Endometrium (tissue), 2 donors: Measurements from ENCODE around the gene ARHGAP28.
A peak's percentile ranks its signal among the peaks of the same experiment; 100 is the strongest.
"Not testable (repeated sequence)": the region's sequence is repeated elsewhere in the genome, so short reads cannot be mapped to it uniquely, and the experiment has no call there.

Experiments
- FAIRE-seq: peaks from 2 replicates; lab custom pipeline; 2012; peaks lifted over from hg19 to GRCh38; lab: Jason Lieb, UNC
- donor health status: control.
- donor health status: control.

ARHGAP28 gene

DNA sequence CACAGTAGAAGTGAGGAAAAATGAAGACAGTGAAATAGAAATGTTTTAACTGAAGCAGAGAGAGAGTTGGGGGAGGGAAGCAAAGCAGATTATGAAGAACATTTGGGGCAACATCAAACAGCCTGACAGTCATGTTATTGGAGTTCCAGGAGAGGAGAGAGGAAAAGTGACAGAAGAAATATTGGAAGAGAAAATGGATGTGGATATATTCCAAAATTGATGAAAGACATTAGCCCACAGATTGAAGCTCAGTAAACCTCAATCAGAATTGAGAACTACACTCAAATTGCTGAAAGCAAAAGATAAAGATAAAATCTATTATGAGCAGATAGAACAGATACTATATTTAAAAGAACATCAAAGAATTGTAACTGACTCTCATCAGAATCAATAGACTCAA lies 90.8 kb downstream of the ARHGAP28 start:
- no peak for FAIRE-seq

DNA sequence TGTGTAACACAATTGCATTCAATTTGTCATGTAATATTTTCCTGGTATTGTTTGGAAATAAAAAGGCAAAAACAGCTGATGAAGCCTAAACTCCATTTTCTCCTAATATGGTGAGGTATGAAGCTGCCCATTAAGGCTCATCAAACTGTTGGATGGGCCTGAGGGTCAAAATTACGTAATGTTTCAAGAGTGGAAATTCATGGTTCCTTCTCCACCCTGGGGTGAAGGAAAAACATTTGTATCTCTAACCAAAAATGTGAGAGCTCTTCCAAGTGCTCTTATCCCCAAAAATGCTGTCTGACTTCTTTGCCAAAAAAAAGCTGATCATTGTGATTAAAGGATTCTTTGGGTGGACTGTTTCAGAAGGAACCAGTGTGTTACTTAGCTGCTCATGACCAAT lies 91.8 kb downstream of the ARHGAP28 start:
- no peak for FAIRE-seq

DNA sequence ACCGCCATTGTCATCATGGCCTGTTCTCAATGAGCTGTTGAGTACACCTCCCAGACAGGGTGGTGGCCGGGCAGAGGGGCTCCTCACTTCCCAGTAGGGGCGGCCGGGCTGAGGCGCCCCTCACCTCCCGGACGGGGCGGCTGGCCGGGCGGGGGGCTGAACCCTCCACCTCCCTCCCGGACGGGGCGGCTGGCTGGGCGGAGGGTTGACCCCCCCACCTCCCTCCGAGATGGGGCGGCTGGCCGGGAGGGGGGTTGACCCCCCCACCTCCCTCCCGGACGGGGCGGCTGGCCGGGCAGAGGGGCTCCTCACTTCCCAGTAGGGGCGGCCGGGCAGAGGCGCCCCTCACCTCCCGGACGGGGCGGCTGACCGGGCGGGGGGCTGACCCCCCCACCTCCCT lies 97.6 kb downstream of the ARHGAP28 start:
- not testable (repeated sequence) for FAIRE-seq

DNA sequence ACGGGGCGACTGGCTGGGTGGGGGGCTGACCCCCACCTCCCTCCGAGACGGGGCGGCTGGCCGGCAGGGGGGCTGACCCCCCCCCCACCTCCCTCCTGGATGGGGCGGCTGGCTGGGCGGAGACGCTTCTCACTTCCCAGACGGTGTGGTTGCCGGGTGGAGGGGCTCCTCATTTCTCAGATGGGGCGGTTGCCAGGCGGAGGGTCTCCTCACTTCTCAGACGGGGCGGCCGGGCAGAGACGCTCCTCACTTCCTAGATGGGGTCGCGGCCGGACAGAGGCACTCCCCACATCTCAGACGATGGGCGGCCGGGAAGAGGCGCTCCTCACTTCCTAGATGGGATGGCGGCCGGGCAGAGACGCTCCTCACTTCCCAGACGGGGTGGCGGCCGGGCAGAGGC lies 98.0 kb downstream of the ARHGAP28 start:
- FAIRE-seq = not testable (repeated sequence)

DNA sequence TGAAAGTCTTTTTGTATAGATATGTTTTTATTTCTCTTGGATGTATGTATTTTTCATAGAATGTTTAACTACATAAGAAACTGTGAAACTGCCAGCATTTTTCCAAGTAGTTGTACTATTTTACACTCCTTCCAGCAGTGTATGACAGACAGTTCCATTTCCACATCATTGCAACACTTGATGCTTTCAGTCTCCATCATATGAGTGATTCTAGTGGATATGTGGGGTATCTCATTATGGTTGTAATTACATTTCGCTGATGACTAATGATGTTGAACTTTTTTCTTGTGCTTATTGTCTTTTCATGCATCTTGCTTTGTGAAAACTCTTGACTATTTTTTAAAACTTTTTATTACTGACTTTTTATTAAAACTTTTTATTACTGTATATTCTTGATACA lies 101.4 kb downstream of the ARHGAP28 start:
- peak; percentile 43 for FAIRE-seq

DNA sequence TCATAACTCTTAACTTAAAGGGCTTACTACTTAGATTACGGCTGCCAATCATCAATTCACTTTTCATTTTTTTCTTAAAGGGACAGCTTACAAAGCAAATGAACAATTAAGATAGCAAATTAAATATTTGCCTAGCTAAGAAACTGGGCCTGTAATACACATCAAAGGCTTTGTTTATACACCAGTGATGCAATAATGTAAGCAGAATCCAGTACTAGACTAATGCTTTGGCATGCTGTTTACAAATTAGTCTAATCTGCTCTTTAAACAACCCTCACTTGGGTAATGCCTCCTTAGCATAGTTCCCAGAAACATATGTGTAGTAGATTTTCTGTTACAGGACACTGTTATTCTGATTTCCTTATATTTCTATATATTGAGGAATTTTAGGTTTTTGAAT lies 105.8 kb downstream of the ARHGAP28 start:
- peak; percentile 72 for FAIRE-seq

DNA sequence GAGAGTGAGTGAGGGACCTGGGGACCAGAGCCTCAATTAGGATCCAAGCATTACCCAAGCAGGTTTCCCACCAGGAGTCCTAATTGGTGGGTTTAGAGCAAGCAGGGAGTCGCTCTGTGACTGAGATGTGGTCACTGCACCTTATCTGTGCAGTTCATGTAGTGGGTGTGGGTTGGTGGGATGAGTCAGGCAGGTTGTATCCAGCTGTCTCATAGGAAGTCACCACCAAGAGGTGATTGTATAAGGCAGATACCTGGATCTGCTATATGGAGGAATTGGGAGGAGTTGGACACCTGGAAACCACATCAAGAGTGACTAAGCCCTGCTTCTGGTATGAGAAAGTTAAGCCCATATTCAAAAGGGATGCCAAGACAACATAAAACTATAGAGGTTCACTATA lies 106.8 kb downstream of the ARHGAP28 start:
- FAIRE-seq = no peak

DNA sequence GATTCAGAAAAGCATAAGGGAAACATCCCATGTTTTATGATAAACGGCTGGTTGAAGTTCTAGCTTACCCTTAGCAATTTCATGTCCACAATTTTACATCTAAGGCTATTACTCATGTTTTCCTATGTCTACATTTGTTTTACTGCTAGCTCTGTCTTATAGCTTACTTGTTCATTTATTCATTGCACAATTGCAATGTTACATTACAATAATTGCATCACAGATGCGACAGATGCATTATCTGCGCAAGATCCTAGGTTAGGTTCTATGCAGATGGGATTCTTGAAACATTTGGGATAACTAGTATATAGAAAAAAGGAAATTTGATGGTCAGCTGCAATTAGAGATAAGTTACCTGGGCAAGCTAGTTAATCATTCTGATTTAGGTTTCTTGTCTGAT lies 108.4 kb downstream of the ARHGAP28 start:
- no peak for FAIRE-seq

DNA sequence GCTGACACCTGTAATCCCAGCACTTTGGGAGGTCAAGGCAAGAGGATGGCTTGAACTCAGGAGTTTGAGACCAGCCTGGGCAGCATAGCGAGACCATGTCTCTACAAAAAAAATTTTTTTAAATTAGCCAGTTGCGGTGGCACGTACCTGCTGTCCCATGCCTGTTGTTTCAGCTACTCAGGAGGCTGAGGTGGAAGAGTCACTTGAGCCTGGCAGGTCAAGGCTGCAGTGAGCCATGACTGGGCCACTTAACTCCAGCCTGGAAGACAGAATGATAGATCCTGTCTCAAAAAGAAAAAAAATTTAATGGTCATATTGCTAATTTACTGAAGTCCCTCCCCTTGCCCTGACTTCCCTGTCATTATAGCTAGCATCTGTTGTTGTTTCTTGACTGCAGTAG lies 112.6 kb downstream of the ARHGAP28 start:
- no peak for FAIRE-seq

DNA sequence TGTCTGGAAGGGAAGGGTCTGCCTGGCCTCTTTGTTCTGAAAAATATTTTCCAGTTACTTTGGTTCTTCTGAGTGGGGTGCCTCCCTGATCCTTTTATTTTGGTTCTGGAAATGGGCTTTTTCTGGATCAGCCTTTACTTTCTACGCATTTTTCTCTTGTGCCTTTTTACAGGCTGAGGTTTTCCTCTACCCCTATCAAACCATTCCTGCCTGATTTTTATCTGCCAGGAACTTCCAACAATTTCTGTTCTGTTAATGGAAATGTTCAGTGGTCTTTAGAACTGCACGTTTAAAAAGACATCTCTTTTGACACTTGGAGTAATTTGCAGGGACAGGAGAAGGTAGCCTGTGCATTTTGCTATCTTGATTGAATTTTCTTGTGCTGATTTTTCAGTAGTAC lies 113.8 kb downstream of the ARHGAP28 start:
- FAIRE-seq = no peak

DNA sequence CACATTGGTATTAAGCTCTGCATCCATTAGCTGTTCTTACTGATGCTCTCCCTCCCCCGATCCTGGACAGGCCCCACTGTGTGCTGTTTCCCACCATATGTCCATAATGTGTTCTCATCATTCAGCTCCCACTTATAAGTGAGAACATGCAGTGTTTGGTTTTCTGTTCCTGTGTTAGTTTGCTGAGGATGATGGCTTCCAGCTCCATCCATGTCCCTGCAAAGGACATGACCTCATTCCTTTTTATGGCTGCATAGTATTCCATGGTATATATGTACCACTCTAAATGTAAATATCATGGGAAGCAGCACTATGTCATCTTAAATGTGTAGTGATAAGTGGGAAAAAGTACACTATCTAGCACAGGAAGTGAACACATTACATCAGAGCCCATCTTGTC lies 116.0 kb downstream of the ARHGAP28 start:
- not testable (repeated sequence) for FAIRE-seq

DNA sequence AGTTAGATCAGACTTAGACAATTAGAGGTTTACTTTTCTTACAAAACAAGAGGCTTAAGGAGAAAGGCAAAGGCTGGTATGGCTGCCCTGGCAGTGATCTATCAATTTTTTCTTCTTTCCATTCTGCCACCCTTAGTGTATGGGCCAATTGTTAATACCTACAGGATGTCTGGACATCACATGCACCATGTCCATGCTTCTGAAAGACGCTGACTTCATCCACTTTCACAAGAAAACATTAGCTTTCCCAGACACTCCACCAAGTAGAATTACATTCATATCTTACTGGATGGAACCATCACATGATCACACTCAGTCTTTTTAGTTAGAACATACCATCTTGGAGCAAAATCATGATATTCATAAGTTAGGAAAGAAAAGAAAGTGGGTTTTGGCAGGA lies 120.9 kb downstream of the ARHGAP28 start:
- FAIRE-seq = no peak

DNA sequence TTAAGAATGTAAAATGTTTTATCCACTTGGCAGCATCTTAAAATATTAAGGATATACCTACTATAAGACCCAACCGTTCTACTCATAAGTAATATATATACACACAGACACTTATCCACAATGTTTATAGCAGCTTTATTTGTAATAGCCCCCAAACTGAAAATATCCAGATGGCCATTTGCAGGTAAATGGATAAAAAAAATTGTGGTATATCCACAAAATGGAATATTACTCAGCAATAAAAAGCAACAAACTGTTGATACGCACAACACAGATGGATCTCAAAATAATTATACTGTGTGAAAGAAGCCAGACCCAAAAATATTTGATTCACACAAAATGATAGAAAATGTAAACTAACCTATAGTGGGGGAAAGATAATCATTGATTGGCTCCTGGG lies 122.0 kb downstream of the ARHGAP28 start:
- no peak for FAIRE-seq

DNA sequence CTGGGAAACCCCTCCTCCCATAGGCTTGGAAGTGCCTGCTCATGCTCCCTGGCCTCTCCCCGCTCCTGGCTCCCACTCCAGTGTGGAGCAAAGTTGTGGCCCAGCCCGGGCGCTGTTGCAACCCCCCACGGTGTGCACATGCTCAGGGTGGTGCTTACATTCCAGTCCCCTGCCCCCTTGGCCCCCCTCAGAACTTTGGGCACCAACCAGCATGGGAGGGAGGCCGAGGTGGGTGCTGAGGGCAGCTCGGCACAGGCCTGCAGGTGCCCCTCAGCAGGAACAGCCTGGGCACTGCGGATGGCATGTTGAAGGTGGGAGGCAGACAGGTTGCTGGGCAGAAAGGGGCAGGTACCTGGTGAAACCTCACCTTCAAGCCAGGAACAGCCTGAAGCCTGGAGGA lies 125.3 kb downstream of the ARHGAP28 start:
- no peak for FAIRE-seq

DNA sequence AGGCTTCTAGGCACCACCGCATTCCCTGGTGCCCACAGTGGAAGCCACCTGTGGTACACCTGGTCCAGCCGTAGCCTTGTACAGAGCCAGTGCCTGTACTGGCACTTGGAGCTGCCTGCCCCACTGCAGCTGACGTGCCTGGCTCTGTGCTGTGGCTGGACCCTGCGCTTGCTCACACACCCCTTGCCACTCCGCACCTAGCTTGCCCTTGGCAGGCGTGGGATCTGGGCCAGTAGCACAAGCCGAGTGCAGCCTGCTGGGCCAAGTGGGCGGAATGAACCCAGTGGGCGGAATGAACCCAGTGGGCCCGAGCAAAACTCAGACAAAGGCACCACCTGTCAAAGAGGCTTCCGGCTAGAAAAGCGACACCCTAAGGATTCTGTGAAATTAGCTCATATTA lies 126.3 kb downstream of the ARHGAP28 start:
- no peak for FAIRE-seq

DNA sequence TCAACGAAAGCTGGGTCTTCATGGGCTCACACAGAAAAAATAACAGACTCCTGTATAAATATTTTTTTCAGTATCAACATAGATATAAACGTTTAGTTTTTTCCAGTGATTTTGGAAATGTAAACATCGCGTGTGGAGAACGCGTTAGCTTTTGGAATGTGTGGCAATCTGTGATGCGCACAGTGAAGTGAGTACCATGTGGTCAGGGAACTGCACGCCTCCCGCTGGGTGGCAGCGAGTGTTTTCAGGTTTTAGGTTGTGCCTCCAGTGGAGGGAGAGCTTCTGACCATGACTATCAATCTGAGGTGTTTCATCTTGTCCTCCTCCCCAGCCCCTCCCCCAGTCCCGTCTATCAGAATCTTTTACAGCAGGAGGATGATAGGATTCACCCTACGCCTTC lies 127.8 kb downstream of the ARHGAP28 start:
- FAIRE-seq = no peak

DNA sequence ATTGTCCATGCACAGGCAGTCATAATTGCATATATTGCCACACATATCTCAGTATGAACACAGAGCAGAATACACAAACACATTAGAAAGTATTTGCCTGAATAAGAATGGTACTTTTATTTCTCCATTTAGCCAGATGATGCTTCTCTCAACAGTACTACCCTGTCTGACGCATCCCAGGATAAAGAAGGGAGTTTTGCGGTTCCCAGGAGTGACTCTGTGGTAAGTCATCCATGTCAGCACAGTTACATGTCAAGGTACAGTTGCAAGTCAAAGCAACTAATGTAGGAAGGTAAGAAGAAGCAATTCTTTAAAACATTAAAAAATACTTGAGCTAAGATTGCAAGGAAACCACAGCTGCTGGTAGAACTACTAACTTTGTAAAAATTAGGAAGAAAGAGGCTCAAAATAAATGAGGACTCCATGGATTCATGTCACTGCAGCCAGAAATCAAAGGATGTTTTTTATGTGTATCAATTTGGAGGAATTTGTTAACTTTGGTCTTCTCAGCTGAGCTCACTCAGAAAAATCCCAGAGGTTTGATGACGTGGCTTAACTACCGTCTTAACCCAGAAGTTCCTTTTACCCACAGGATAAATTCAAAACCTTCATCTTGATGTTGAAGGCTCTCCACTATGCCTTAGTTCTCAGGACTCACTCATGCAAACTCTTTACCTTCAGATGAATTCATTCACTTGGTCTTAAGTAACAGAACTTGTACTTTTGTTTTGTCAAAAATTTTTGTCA lies 130.3 kb downstream of the ARHGAP28 start:
- FAIRE-seq = no peak

DNA sequence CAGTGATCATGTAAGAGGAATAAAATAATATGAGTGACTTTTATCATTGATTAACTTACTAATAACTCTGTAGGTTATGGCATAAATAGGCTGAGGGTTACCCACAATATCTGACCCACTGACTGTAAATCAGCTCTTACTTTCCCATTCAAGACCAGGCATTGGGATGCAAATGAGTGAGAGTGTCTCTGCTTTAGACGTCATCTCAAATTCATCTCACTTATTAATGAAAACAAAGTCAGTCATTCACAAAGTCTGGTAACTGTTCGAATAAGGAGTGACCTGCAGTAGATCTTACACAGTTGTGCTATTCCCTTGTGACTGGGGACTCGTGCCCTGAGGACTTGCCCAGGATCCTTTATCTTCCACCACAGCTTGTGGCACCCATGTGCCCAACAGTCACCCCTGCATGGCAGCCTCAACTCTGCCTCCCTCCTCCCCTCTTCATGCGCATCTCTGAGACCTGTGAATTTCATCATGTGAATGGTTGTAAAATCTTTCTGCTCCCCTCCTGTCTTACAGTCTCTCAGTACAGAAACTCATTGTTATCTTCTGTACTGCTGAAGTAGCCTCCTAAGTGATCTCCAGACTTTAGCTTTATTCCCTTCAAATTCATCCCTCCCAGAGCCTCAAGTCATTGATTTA lies 131.4 kb downstream of the ARHGAP28 start:
- FAIRE-seq = no peak

DNA sequence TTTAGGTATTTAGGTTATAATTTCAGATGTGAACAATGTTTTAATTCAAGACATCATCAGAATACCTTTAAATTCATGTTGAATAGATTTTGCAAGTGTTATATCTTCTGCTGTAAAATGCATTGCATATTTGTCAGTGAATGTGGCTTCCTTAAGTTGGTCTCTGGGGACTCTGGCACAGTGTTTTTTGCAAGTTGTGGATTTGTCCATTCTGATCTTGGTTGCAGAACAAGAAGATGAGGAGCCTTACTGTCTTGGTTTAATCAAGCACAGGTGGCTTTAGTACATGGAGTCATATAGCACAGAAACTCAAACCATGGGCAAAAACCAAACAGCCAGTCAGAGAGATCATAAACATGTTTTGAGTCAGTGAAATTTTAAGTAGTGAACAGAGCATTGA lies 135.7 kb downstream of the ARHGAP28 start:
- FAIRE-seq = no peak

DNA sequence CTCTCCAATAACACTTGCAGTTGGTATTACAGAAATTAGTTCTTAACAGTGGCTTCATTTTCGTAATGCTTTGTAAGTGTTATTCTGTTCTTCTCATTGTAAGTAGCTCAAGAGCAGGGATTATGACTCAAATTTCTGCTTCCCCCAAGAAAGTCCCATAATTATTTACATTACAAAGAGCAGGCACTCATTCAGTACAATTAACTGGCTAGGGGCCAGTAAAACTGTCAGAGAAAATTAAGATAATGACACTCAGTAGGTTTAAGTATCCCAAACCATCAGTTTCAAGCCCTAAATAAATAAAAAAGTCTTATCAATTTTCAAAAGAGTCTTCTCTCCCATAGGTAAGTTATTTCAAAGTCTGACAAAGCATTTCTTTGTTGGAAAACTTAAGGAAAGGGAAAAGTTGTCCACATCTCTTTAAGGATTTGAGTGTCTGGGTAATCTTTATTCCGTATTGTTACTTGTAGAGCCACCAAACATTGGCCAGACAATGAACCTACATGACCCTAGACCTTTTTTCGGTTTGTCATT lies 137.1 kb downstream of the ARHGAP28 start:
- FAIRE-seq = no peak

DNA sequence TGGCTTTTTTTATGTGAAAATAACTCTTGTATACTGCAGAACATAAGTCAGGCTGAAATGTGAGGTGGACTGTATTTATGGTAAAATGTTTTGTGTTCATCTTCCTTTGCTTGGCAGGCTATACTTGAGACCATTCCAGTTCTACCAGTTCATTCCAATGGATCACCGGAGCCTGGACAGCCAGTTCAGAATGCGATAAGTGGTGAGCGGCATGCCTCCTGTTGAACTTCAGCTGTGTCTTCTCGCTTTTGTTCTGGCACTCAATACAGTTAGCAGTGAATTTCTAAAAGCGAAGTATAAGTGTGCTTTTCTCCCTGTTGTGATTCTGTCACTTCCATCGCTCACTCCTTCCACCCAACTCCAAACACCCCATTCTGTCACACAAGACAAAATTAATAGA lies 138.5 kb downstream of the ARHGAP28 start:
- FAIRE-seq = no peak

DNA sequence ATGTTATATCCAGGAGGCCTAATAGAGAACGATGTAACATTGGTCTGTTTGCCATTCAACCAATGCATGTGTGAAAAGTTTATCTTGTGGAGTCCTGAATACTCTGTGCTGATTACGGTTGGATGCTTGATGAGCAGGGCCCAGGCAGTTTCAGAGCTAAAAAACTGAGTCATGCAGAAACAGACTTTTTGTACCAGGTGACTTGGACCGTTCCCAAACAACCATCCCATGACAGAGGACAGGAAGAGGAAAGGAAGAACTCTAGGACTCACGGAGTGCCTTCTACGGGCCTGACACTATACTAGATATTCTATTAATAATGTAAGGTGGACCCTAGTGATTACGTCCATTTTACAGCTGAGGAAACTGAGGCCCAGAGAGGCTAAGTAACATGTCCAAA lies 142.1 kb downstream of the ARHGAP28 start:
- FAIRE-seq = no peak

DNA sequence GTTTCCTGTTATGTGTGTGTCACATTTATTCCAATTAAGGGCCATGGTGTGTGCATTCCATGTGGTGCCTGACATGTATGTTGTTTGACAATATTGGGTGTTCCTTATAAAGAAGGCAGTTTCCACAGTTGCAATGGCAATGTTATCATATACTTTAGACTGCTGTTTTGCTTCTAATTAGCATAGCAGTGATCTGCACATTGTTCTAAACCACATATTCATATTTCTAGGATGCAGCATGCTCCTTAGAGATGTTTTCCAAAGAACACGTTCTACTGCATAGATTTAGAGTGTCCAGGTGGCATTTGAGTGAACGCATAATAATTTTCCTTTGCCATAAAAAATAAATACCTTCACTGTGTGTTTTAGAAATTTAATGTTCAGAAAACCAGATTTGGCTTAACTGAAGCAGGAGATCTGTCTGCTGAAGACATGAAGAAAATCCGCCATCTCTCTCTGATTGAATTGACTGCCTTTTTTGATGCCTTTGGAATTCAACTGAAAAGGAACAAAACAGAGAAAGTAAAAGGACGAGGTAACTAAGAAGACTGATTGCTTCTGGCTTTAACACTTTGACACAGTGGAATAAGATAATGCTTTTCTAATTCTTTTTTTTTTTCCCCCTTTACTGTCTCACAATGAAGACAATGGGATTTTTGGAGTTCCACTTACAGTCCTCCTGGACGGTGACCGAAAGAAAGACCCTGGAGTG lies 143.7 kb downstream of the ARHGAP28 start:
- no peak for FAIRE-seq
